Right lobe of liver (tissue), 6 donors: Measurements from ENCODE around the gene WDR49. TPM values are rescaled to one million over a fixed set of nuclear protein-coding genes. Genes with fewer than 3 reads are reported as not detected.

Experiments used
- ATAC-seq, 4 donors: fragments of 200-7000 bp; cut with Tn5 transposase; one replicate each; pipeline ENCODE4 v1.9.1; 2020; ENCODE audit warnings: mild to moderate bottlenecking in 4 of 4, moderate library complexity in 4 of 4
- DNase-seq, 3 donors: peaks; one replicate each; pipeline ENCODE4 v3.0.0-alpha.2; 2020
- H3K27ac ChIP-seq, 3 donors: fragments of 200-600 bp; one replicate each; pipeline ENCODE4 v1.8.0; 2022
- H3K27me3 ChIP-seq, 2 donors: fragments of 200-600 bp; one replicate each; pipeline ENCODE4 v1.8.0; 2022
- H3K36me3 ChIP-seq, 4 donors: fragments of 200-600 bp; sonication (generic) in 1 of 4; one replicate each; pipeline versions ENCODE4 v1.5.1 to v1.8.0; 2017 to 2022; ENCODE audit warnings: control low read depth in 1 of 4
- H3K4me1 ChIP-seq, 4 donors: fragments of 200-600 bp; sonication (generic) in 1 of 4; one replicate each; pipeline versions ENCODE4 v1.5.1 to v1.8.0; 2017 to 2022; ENCODE audit warnings: control low read depth in 1 of 4
- H3K4me3 ChIP-seq, 3 donors: fragments of 200-600 bp; one replicate each; pipeline ENCODE4 v1.8.0; 2022
- H3K9me3 ChIP-seq, 4 donors: fragments of 200-600 bp; sonication (generic) in 1 of 4; one replicate each; pipeline versions ENCODE4 v1.5.1 to v1.8.0; 2017 to 2022; ENCODE audit warnings: control low read depth in 1 of 4
- CTCF ChIP-seq, 4 donors: fragments of 200-600 bp in 3 of 4; fragments of 450-650 bp in 1 of 4; IDR thresholded peaks; one replicate each; pipeline versions ENCODE4 v1.5.1 to v1.8.0; 2016 to 2022; ENCODE audit warnings: antibody characterized with exemption in 4 of 4, mild to moderate bottlenecking in 2 of 4
- POLR2A ChIP-seq: fragments of 450-650 bp; IDR thresholded peaks from one replicate; pipeline ENCODE4 v1.6.1; 2017; ENCODE audit warnings: antibody characterized with exemption, mild to moderate bottlenecking
- WGBS: methylation state at CpG from one replicate; pipeline ENCODE4 v1.1.6; 2018; ENCODE audit warnings: low coverage, low lambda C conversion rate; ENCODE audit not compliant: insufficient coverage; ENCODE audit errors: missing lambda C conversion rate; 5-methylcytosine and 5-hydroxymethylcytosine counted together
- intact Hi-C, 2 donors: fragments of 100-400 bp; cut with DNase I; formaldehyde crosslinking; loops; one replicate each; pipeline versions ENCODE4 v1.11.2 to v1.14.1; 2022
- total RNA-seq, 6 experiments: library from RNA; depleted of rRNA in 2 of 6; stranded (reverse); fragments of >200 nt in 2 of 6; fragmentation: NEBNext Ultra II Directional in 3 of 6; extraction: Animal tissue kit (Norgen Biotek cat#: 25700) in 3 of 6; gene quantifications; one replicate each; pipeline versions ENCODE4 v1.1.0 to v1.2.4, GENCODE V29; 2016 to 2023
- donor health status: DM: no; HTN: yes; CAD: no.
- donor health status: DM: no; HTN: no; CAD: no.
- donor health status: DM: no; HTN: no; CAD: no.
- donor health status: DM: no; HTN: yes; CAD: no.
- donor health status: DM: no; HTN: yes; CAD: no.

WDR49 gene
- total RNA-seq, 6 experiments from 2014 or later, result 0.16 TPM; not detected in 5

DNA sequence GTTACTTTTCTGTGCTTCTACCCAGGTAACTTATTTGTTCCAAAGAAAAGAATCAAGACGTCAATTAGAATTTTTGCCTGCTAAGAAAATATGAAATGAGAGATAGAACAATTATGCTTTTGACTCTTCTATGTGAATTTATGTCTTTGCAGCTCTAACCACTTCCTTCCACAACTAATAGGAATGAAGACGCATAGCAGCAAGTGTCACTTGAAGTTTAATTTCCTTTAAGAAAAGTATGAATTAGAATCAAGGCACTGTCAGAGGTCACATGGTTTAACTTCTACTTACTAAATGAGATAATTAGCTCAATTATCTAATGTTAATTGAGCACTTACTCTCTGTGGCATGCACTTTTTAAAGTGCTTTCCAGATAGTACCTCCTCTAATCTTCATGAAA lies 3.3 kb downstream of the WDR49 start:
- Histone ChIP-seq H3K27me3 (no peaks in the 10 kb centered on the region), H3K9me3 (no peaks in the 10 kb centered on the region), H3K27ac (no peak overlapping the region), H3K4me1 (no peaks in the 10 kb centered on the region), H3K36me3 (no peaks in the 10 kb centered on the region), H3K4me3 (no peak overlapping the region)
- no peak for TF ChIP-seq POLR2A
- no peak for TF ChIP-seq CTCF (IDR thresholded peaks at IDR 0.05)
- 43% methylated on average over 2 of the region's 2 CpGs for WGBS
- DNase-seq (no peak), ATAC-seq (no peak)
- intact Hi-C loops, result no loop called here

- no peak for ATAC-seq
- no peak overlapping the region for H3K27ac ChIP-seq
Observed at GRCh38 chr3:167649746-167650145, 4.0 kb downstream of the WDR49 start.

DNA sequence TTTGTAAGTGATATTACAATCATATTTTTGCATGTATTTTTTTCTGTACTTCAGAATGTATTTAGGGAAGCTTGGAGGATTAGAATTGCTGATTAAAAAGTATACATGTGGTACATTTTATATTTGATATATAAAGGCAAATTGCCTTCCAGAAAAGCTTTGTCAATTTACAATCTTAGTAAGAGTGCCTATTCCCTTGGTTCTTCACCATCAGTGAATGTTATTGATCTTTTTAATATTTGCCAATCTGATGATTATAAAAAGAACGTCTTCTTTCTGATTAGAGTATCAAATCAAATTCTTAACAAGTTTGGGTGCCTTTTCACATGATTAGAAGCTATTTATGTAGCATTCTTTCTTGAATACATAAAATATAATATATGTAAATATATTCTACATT lies 9.1 kb downstream of the WDR49 start:
- WGBS, result 54% methylated on average over 1 of the region's 1 CpG
- H3K4me1 ChIP-seq, result no peaks in the 10 kb centered on the region
- H3K27me3 ChIP-seq, result no peaks in the 10 kb centered on the region
- H3K9me3 ChIP-seq, result no peaks in the 10 kb centered on the region
- H3K36me3 ChIP-seq, result no peaks in the 10 kb centered on the region
- TF ChIP-seq POLR2A, result no peak
- TF ChIP-seq CTCF (IDR thresholded peaks at IDR 0.05), result no peak
- H3K4me3 ChIP-seq, result no peak overlapping the region
- intact Hi-C loops, result no loop called here
- DNase-seq, result no peak
- no peak for ATAC-seq
- H3K27ac ChIP-seq, result no peak overlapping the region

More at GRCh38 chr3:167649746-167650145, 4.0 kb downstream of the WDR49 start:
- intact Hi-C loops, result no loop called here
- DNase-seq, result no peak
- TF ChIP-seq POLR2A (no peak), CTCF (IDR thresholded peaks at IDR 0.05) (no peak)
- Histone ChIP-seq H3K36me3 (no peaks in the 10 kb centered on the region), H3K4me1 (no peaks in the 10 kb centered on the region), H3K9me3 (no peaks in the 10 kb centered on the region), H3K27me3 (no peaks in the 10 kb centered on the region), H3K4me3 (no peak overlapping the region)
- WGBS, result 36% methylated on average over 1 of the region's 1 CpG

- H3K27me3 ChIP-seq, result no peaks in the 10 kb centered on the region
- TF ChIP-seq CTCF (IDR thresholded peaks at IDR 0.05), result no peak
- no peak for TF ChIP-seq POLR2A
- H3K27ac ChIP-seq, result no peak overlapping the region
- DNase-seq, result no peak
- intact Hi-C loops, result no loop called here
- 61% methylated on average over 5 of the region's 5 CpGs for WGBS
- H3K4me1 ChIP-seq, result no peaks in the 10 kb centered on the region
- H3K36me3 ChIP-seq, result no peaks in the 10 kb centered on the region
- no peak overlapping the region for H3K4me3 ChIP-seq
- ATAC-seq, result no peak
- H3K9me3 ChIP-seq, result no peaks in the 10 kb centered on the region
Observed at GRCh38 chr3:167631471-167631870, 22.3 kb downstream of the WDR49 start.

- no peak for ATAC-seq
- H3K4me3 ChIP-seq, result no peak overlapping the region
- no peak for DNase-seq
- H3K36me3 ChIP-seq, result no peaks in the 10 kb centered on the region
- no peak overlapping the region for H3K27ac ChIP-seq
- H3K27me3 ChIP-seq, result no peaks in the 10 kb centered on the region
- no peak for TF ChIP-seq POLR2A
- no peak for TF ChIP-seq CTCF (IDR thresholded peaks at IDR 0.05)
- H3K9me3 ChIP-seq, result no peaks in the 10 kb centered on the region
- intact Hi-C loops, result no loop called here
- H3K4me1 ChIP-seq, result no peaks in the 10 kb centered on the region
Observed at GRCh38 chr3:167626490-167626889, 27.3 kb downstream of the WDR49 start.
